Activated CD8-positive, alpha-beta memory T cell treated with anti-CD3 and anti-CD28 coated beads, Interleukin-2, amount 50 U/mL, for 1 hour (primary cell): ENCODE data around the gene PSG5.
"Not testable (repeated sequence)": the region's sequence is repeated elsewhere in the genome, so short reads cannot be mapped to it uniquely, and the experiment has no call there.

Source experiments
- DNase-seq: peaks from one replicate; pipeline ENCODE4 v3.0.0-alpha.2; 2020; ENCODE audit errors: extremely low read depth

Gene PSG5

DNA sequence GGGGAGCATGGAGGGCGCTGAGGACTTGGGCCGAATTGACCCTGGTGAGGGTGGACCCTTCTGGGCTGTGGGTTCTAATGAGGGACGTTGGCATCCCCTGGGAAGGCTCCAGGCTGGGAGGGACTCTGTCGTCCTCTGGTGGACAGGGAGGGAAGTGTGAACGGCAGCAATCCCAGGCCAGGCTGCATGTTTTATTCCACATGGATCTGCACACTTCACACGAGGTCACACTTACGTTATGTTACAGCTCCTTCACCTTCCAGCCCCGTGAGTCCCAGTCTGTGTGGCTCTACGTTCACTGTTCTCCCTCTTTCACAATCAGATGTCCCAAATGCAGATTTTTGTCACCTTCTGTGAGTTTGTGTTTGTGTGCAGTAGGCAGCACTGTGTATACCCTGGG is 1.8 kb upstream of the PSG5 start:
- not testable (repeated sequence) for DNase-seq

DNA sequence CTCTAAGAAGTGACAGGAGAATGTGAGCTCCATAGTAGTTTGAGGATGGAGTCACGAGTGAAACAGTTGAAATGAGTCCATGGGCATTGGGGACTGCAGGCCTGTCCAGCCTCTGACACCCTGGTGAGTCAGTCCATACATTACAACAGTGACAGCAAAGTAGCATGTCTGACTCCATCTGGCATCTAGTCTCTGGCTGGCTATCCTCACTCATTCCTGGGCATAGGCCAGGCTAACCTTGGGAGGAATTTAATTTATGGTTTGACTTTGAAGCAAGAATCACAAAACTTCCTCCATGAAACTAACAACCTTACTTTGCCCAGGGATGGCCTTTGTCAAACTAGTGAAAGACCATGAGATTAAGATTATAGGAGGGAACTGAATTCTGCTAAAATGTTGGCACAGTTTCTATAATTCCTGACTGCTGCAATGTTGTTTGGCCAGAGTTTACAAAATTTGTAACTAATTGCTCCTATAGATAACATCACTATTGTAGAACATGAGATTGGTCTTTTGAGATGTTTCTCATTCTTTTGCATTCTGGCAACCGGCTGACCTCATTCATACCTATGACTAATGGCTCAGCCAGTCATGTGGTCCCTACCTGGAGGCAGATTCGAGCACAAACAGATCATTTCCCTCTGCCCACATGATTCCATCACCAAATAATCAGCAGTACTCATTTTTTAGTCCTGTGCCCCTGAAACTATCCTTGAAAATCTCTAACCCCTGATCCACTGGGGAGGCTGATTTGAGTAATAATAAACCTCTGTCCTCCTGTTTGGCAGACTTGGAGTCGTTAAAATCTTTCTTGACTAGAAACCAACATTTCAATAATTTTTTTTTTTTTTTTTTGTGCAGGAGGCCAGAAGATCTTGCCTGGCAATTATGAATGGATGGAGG is 4.2 kb downstream of the PSG5 start:
- DNase-seq = not testable (repeated sequence)

DNA sequence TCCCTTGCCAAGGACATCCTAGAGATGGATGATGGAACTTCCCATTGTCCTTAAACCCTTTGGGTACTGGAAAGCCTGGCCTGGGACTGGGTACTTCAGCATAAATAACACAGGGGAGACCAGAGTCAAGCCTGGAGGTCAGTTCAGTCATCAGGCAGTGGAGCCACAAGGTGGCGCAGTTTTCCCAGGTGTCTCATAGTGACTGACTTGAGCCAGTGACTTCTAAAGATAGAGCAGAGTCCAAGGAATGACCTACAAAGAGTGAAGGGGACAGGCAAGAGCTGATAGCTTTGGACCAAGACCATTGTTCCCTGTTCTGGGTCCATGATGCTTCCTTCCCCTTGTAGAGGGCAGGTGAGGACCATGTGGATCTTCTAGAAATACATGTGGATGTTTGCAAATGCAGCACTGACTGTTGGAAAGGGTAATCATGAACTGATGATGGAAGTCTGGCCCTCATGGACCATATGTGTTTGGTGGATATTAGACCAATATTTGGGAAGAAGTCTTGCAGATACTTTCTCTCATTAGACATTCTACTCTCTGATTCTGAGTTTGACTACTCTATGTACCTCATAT is 6.7 kb downstream of the PSG5 start:
- DNase-seq = not testable (repeated sequence)

DNA sequence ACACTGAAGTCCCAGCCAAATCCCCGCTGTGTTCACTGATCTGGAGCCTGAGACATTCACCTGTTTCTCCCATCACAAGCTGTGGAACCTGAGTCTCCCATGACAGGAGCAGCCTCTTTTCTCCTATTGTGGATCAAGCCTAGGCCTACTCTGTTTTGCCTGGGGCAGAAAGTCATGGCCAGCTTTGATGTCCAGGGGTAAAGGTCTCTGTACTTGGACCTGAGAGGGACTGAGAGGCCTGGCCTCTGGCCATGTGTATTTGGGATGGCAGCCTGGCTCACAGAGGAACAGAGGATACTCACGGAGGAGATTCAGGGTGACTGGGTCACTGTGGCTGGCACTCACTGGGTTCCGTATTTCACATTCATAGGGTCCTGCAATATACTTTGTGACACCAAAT is 7.8 kb downstream of the PSG5 start:
- DNase-seq = not testable (repeated sequence)

DNA sequence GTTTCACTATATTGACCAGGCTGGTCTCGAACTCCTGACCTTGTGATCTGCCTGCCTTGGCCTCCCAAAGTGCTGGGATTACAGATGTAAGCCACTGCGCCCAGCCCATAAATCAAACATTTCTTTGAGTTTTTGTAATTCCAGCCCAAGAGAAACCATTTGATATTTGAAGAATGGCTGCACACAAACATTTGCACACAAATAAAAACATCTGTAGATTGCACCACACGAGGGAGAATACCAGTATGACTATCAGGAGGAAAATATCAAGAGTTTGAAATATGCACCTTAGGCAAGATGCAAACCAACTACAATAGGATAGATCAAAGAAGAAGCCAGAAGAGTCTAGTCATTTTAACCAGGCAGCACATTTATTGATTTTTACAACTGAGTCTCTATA is 20.4 kb downstream of the PSG5 start:
- not testable (repeated sequence) for DNase-seq

DNA sequence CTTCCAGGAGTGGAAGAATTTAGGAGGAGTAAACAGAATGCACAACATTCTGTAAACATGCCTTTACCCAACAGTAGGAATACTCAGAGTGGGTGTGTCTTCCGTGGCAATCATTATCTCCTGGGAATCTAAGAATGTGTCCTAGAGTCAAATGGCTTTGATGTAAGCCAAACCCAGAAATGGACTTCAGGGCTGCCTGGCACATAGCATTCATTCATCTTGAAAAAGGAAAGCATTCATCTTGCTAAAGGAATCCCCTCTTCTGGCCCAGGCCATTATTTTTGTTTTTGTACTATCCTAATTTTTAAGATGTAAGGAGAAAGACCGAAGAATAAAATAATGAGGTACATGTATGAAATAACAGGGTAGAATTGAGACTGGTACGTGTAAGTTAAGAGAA is 23.2 kb downstream of the PSG5 start:
- not testable (repeated sequence) for DNase-seq

DNA sequence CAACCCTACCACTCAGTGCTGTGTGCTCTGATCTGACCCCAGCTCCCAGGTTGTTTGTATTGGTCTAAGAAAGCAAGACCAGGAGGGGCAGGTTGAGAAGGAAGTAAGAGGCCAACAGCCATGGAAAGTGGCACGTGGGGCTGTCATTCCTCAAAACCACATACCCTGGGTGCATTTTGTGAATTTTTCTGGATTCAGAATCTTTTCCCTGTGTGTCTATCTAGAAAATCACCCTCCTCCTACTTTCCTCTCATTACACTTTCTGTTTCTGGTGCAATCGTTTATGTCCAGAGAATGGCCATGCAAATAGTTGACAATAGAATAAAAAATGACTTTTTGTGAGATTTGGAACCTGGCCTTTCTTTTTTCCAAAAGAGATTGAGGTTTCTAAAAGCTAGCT is 24.1 kb downstream of the PSG5 start:
- not testable (repeated sequence) for DNase-seq

DNA sequence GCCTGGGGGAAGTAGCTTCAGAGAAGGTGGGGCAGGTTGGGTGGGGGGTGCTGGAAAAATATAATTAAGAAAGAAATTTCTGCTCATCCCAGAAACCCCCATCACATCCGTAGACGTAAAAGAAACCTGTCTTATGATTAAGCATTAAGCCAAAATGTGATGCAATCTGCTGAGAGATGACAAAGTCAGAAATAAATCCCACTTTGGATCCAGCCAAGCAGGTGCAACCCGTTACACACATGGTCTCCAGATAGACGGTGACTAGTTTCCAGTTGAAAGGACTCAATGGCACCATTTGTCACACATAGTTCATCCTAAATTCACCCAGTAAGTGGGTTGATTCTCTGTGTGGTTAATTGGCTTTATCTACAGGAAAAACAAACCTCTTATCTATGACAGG is 34.1 kb downstream of the PSG5 start:
- no peak for DNase-seq

DNA sequence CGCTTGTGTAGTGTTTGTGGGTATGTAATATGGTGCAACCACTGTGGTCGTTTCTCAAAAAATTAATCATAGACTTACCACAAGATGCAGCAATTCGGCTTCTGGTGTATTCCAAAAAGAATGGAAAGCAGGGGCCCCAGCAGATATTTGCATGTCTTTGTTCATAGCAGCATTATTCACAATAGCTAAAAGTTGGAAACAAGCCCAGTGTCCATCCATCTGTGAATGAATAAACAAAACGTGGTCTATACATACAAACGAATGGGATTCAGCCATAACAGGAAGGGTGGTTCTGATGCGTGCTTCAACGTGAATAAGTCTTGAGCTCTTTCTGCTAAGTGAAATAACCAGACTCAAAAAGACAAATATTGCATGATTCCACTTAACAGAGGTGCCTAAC is 36.5 kb downstream of the PSG5 start:
- not testable (repeated sequence) for DNase-seq

DNA sequence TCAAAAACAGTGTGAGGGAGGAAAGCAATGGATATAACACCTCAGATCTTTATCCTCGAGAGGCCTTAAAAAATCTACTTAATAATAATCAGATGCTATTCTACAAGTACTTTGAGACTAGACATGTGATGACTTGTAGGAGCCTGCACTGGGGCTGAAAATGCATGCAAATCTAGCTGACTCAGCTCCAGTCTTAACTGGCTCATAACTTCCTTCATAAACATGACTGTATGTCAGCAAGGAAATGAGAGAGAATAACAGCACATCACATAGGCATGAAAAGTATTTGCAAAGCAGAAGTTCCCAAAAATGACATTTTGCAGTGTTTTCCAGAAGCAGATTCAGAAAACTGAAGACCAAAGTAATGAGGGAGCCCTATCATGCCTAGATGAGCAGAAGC is 38.1 kb downstream of the PSG5 start:
- no peak for DNase-seq

DNA sequence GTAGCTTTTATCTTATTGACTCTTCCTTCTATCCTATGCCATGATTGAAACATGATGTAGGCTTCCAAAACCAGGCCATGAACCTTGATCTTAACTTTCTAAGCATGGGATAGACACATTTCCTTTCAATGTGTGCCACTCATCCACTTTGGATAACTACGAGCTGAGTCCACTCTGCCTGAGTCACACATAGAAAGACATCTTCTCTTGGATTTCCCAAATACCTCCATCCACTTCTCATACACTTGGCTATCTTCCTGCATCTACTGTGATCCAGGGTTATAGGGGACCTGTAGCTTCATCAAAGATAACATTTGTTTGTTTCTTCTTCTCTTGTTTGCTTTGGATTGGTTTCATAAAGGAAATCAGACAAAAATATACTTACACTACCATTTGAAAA is 44.6 kb downstream of the PSG5 start:
- not testable (repeated sequence) for DNase-seq

DNA sequence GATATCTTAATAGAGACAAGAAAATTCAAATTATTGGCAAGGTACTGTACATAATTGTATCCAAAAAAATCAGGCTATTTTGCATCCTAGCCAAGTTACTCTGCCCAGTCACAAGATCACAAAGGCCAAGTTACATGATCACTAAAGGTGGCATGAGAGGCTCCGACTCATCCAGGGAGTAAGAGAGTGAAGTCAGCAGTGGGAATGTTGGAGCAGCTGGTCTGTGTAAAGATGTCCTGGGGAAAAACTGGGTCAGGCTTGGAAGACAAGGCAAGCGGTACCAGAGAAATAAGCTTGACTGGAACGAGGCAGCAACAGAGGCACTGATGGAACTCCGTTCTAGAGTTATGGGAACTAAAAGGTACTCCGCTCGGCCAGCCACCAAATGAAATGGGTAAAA is 53.6 kb downstream of the PSG5 start:
- DNase-seq = no peak

DNA sequence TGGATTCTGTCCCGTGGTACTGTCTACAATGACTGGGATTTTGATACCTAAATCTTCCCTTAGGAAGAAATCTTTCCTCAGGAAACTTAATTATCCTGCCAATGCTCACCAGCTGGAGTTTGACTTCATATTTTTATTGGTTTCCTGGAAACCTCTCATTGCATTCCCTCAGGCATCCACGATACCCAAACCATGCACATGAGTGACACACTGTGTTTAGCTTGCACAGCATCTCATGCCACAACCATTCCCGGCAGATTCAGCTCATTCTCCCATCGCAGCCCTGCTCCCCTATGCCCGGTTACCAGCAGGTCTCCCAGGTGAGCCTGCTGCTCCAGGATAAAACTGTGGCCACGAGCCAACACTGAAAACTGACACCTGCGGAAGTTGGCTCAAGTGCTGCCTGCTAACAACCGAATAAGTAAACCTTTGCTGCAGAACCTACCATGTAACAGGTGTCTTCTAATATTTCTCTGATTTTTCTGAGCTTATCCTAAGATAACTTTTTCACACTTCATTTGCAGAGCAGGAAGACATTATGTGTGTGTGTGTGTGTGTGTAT is 55.0 kb downstream of the PSG5 start:
- DNase-seq = not testable (repeated sequence)

DNA sequence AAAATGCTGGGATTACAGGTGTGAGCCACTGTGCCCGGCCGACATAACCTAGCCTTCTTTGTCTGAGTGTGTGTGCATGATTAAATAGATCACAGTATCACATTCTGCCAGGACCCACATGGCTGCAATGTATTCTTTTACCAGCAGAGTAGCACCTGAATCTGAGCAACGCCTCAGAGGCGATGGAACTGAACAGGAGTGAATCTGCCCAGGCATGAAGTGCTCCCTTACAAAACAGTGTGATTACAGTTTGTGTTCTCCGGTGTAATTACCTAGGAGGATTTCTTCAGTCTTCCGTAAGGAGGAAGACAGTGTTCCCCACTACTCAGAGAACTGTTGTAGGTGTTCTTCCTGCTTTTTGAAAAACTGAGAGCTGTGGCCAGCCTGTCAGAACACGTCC is 57.1 kb downstream of the PSG5 start:
- DNase-seq = not testable (repeated sequence)

DNA sequence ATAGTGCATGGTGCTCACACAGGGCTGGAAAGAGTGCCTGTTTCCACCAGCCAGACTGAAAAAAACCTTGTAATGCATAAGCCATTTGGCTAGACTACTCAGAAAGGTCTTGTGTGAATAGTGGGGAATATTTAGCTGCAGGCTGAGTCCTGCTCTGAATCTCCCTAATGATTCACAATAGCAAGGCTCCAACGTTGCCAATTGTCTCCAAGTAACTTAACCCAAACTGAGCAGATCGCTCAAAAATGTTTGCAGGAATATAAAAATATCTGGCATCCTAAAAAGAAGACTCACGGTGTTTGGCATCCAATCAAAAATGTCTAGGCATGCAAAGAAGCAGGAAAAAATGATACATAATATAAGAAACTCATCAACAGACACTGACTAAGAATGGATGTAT is 59.0 kb downstream of the PSG5 start:
- not testable (repeated sequence) for DNase-seq

DNA sequence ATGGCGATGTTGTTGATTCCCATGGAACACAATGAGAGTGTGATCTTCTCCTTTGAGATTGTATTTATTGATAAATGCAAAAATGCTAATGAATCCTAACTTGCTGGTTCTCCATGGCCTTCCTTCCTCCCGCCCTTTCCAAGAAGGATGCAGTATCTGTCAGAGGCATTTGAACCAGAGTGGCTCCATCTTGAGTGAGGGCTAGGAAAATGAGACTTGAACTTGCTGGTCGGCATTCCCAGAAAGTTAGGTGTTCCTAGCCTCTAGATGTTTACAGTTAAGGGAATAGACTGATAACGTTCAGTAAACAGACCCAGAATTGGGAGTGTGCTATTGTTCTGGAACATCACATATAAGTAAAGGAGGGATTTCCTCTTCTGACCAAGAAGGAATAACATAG is 59.6 kb downstream of the PSG5 start:
- no peak for DNase-seq

DNA sequence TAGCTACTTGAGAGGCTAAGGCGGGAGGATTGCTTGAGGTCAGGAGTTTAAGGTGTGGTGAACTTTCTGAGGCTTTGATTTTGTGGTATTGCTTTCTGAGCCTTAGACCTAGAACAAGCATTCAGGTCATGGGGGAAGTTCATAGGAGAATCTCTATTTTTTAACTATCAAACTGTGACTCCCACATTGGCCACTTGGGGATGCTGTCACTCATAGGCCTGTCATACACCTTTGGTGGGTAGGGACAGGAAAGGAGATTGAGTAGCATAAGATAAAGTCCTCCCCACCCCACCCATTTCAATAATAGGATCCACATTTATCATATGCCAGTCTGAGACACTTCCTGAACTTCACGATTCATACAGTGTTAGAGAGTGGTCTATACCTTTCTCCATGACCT is 62.0 kb downstream of the PSG5 start:
- DNase-seq = no peak

DNA sequence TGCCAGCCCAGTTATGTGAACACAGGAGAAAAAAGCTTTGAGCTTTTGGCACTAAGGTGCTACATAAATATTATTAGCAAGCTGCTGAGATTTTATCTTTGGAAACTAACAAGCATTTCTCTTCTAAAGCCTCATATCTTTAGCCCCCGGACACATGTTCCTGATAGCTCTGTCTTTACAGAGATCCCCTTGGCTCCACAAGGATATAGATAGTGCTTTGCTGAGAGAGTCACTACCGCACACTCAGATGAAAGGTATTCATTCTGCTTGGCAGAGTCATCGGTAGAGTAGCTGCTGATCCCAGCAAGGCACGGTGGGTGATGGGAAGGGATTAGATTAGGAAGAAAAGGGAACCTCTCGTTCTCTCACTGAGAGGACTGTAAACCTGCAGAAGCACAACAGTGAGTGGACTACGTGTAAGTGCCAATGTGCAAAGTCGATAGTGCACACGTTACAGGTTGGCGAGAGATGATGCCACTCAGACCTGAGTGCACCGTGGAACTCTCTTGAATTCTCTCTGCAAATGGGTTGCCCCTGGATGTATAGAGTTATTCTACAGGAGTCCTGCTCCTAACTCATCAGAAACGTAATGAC is 65.8 kb downstream of the PSG5 start:
- not testable (repeated sequence) for DNase-seq

DNA sequence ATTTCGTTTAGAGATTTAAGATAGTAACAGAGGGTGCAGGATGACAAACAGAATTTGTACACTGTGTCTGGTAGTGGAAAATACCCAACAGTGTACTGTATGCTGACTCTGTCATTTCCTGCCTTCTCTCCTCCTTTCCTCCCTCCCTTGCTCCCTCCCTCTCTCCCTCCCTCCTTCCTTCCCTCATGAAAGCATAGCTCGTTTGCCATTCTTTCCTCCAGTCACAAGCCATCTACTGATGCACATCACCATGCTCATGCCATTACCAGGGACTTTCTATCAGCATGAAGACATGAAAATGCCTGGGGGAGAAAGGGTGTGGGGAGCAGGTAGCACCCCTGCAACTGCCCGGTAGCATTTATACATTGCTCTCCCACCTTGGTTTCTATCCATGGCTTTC is 66.8 kb downstream of the PSG5 start:
- DNase-seq = not testable (repeated sequence)
